HK-2 (cell line): ENCODE data around the gene ZNF316.
A peak's percentile ranks its signal among the peaks of the same experiment; 100 is the strongest.

Source experiments
- DNase-seq: peaks from one replicate; pipeline ENCODE4 v3.0.0-alpha.2; 2018; ENCODE audit not compliant: unreplicated experiment

The ZNF316 gene

DNA sequence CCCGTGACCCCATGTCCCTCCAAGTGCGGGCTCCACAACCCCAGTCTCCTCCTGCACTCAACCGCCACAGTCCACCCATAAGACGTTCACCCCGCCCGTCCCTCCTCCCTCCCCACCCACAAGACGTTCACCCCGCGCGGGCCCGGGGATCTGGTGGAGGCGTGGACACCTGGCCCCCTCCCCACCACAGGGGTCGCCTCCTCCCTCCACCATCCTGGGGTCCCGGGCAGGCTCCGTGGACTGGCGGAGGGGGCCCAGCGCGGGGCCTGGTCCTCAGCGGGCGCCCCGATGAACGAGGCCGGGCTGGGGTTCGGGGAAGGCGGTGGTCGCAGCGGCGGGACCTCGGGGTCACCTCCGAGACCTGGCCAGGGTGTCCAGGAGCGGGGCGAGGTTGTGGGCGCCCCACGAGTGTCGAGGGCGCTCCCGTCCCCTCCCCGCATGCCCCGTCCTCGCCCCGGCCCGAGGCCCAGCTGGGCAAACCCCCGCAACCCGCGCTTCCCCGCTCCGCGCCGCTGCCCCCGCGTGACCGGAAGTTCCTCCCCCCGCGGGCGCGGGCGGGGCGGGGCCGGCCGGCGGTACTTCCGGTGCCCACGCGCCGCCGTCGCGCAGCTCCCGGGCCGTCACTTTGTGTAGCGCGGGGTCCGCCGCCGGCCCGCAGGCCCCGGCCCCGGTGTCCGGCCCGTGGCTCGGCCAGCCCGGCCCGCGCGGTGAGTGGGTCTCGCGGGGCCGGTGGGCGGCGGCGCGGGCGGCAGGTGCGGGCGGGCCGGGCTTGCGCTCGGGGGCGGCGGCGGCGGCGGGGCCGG, at the start of gene ZNF316:
TSS of gene ZNF316 (plus strand) at position 578 of the 803 bp plus-strand sequence. CDS start 5,092 bp downstream, outside the sequence.
- peak; percentile 56 for DNase-seq

DNA sequence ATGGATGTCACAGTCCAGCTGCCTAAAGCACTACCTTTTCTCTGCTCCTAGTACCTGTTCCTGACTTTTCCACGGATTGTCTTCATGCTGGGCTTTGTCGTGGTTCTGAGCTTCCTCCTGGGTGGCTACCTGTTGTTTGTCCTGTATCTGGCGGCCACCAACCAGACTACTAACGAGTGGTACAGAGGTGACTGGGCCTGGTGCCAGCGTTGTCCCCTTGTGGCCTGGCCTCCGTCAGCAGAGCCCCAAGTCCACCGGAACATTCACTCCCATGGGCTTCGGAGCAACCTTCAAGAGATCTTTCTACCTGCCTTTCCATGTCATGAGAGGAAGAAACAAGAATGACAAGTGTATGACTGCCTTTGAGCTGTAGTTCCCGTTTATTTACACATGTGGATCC, 48.6 kb upstream of the ZNF316 start:
- no peak for DNase-seq

DNA sequence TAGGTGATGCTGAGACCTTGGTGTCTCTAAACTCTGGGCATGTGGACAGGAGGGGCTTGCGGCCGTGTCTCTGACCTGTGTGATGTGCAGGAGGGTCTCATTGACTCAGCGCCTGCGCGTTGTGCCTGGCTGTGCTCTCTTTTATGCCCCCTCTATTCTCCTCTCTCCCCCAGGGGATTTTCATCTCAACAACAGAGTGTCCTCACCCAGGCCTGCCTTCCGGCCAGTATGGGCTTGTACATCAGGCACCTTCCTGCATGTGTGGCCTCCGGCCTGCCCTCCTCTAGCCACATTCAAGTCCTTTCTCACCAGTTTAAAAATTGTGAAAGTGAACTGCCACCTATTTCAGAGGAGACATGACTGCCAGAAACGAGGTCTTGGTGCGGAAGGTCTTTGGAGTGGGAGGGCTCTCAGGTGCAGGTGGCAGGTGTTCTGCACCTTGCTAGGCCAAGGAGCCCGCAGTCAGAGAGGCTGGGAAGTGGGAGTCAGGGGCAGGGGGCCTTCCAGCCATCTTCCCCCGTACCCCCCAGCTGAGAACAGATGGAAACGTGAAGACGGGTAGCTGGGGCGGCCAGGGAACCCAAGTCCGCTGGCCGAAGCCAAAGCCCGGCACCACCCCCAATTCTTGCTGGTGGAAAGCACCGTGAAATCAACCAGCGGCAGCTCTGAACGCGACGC, 47.8 kb upstream of the ZNF316 start:
- DNase-seq = no peak

DNA sequence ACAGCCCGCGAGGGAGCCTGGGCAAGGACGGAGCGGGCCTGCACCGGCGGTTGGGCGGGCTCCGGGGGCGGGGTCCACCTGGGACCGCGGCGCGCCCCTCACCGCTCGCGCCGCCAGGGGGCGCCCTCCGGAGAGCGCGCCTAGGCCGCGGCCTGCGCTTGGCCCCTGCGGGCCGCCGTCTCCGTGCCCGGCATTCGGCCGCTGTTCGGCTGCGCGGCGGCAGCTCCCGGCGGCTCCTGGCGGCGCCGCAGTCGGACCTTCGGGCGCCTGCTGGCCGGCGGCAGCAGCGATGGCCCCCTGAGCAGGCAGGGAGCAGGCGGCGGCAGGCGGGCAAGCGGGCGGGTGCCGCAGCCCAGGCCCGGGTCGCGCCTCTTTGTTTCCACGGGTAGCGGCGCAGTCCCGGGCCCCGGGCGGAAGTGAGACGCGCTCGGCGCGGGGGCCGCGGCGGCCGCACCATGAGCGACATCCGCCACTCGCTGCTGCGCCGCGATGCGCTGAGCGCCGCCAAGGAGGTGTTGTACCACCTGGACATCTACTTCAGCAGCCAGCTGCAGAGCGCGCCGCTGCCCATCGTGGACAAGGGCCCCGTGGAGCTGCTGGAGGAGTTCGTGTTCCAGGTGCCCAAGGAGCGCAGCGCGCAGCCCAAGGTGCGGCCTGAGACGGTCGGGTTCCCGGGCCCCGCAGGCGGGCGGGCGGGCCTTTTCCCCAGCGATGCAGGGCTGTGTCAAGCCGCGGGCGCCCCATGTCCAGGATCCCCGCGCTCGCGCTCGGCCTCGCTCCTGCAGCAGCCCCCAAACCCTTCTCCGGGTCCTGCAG, 47.1 kb upstream of the ZNF316 start, which contains the start of gene INTS15:
TSS of gene INTS15 (plus strand) at position 193 of the 816 bp plus-strand sequence. CDS start at position 456, 263 bp downstream.
- DNase-seq = peak; percentile 81

DNA sequence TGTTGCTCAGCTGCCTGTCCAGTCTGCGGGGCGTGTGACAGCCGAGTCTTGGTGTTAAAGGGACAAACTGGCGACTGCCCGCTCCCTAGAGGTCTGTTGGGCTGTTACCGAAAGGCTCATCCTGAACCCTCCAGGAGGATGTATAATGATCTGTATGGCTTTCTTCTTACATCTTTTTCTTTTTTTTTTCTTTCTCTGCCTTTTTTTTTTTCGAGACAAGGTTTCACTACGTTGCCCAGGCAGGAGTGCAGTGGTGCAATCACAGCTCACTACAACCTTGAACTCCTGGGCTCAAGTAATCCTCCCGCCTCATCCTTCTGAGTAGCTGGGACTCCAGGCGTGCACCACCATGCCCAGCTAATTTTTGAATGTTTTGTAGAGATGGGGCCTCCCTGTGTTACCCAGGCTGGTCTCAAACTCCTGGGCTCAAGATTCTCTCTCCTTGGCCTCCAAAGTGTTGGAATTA, 46.4 kb upstream of the ZNF316 start:
- DNase-seq = no peak

DNA sequence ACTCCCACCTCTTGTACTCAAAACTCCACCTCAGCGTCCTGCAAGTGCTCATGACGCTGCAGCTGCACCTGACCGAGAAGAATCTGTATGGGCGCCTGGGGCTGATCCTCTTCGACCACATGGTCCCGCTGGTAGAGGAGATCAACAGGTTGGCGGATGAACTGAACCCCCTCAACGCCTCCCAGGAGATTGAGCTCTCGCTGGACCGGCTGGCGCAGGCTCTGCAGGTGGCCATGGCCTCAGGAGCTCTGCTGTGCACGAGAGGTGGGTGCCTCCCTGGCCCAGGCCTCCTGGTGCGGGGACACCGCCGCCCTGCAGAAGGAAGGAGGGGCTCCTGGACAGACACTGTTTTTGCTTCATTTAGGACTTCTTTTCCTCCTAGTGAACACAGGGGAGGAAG, 37.0 kb upstream of the ZNF316 start:
- no peak for DNase-seq

DNA sequence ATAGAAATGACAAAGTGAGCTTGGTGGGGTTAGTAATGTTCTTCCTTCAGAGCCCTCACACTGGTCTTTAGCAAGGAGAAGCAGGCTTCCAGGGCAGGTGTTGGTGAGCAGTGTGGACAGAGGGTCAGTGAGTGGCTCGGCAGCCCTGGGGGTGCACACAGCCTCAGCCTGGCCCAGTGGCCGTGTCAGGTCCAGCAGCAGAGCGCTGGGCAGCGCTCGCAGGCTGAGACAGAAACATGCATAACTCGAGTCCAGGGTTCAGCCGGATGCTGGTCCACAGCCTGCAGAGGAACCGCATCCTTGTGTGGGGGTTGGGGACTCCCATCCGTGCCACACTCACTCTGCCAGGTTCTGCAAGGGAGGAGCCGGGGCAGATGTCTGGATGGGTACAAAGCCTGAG, 32.7 kb upstream of the ZNF316 start:
- no peak for DNase-seq

DNA sequence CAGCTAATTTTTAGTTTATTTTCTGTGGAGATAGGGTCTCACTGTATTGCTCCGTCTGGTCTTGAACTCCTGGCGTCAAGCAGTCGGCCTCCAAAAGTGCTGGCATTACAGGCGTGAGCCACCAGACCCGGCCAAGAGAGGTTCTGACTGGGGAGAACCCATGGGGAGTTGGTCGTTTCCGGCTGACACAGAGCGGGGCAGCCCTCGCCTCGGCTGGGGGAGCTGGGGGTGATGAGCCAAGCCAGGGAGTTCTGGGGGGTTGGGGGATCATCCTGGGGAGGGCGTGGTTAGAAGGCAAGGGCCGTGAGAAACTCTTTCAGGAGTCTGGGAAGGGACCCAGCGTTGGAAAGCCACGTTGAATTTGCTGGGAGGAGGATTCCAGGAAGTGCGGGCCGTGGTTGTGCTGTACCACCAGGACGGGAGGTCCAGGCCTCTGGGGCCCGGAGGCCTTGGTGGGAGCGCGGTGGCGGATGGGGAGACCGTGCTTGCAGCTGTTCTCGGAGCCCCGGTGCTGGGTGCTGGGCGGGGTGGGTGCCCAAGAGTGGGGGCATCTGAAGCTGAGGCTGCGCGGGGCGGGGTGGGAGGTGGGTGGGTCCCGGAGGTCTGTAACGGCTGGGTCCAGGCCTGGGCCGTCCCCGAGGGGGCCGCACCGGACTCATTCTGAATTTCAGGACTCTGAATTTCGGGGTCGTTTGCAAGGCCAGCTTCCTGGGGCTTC, 30.1 kb upstream of the ZNF316 start:
- DNase-seq = no peak

DNA sequence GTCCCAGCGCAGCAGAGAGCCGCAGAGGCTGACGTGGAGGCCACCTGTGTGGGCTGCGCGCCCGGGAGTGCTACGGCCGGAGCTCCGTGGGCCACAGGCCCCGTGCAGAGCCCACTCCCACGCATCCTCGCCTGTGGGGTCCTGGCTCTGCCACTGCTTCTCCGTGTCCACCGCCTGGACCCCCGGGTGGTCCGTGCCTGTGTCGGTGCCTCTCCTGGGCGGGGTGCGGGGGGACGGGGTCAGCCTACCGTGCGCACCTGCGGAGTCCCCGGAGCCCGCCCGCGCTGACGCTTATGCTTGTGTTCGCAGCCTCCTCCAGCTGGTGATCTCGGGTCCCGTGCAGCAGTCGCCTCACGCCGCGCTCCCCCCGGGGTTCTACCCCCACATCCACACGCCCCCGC, 29.5 kb upstream of the ZNF316 start:
- no peak for DNase-seq

DNA sequence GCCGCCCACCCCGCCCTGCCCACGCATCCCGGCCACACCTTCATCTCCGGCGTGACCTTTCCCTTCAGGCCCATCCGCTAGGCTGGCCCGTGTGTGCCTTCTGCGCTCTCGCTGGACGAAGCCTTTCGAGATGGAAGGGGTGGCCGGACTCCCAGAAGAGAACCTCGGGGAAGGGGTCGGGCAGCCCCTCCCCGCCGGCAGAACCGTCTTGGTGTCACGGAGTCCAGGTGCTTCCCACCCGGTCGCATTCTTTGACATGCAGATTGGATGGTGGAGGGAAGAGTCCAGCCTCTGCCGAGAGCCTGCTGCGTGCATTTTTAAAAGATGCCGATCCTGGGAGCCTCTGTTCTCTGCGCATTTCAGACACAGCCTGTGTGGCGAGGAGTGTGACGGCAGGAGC, 29.0 kb upstream of the ZNF316 start:
- no peak for DNase-seq

DNA sequence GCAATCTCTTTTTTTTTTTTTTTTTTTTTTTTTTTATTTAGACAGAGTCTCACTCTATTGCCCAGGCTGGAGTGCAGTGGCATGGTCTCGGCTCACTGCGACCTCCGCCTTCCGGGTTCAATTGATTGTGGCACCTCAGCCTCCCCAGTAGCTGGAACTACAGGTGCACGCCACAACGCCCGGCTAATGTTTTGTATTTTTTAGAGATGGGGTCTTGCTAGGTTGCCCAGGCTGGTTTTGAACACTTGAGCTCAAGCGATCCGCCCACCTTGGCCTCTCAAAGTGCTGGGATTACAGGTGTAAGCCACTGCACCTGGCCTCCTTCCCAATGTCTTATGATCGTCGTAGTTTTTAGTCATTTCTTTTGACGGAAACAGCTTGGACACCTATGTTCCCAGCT, 28.3 kb upstream of the ZNF316 start:
- no peak for DNase-seq

DNA sequence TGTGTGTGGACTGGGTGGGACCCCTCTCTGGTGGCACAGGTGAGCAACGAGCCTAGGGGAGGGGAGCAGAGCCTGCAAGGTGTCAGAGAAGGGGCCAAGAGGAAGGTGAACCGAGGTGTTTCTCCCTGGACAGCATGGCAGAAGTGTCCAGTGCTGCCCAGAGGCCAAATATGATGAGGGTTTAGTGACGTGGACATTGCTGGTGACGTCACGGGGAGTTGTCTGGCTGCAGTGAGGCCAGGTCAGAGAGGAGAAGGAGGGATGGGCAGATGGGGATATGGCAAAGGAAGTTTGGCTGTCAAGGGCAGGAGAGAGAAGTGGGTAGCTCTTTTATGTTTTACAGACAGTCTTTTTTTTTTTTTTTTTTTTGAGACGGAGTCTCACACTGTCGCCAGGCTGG, 24.3 kb upstream of the ZNF316 start:
- DNase-seq = no peak

DNA sequence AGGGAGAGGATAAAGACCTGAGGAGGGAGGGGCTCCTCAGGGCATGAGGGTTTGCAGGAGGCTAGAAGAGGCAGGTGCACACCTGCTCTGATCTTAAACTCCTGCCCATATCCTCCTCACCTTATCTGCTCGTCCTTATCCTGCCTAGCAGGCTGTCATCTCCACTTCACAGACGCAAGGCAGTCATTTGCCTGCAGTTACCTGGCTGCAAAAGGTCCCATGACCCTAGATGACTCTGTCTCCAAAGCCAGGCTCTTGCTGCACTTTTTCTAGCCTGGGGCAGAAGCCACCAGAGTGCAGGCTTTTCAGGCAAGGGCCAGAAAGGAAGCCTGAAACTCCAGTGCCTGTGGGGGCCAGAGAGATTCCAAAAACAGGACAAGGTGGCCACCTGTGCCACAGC, 23.4 kb upstream of the ZNF316 start:
- no peak for DNase-seq

DNA sequence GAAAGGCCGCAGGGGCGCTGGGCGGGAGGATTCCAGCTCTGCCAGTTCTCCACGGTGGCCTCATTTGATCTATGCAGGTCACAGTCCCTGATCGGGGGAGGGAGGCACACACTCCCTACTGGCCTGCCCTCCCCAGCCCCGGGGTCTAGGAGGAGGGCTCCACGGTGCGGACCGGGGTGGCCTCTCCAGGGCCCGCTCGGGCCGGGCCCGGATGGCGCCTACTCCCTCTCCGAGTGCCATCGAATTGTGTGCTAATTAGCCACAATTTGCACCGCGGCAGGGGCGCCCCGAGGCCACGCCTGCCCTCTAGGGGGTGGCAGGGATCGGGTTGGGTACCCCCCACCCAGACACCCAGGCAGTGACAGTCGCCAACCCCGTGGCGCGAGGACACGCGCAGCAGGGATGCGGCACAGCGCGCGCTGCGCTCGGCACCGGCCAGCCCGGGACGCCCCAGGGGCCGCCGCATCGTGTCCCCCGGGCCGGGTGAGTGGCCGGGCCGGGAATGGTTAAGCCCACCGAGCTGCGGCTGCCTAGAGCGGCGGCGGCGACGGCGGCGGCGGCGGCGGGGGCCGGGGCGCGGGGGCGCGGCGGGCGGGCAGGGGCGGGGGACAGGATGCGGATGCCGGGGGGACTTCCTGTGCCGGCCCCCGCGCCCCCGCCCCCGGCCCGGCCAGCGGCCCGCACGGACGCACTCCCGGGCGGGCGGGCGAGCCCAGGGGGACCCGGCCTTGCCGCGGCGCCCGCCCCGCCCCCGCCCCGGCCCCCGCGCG, 22.0 kb upstream of the ZNF316 start, which contains the start of gene ZNF853:
TSS of gene ZNF853 (plus strand) at position 658 of the 770 bp plus-strand sequence. CDS start 565 bp downstream, outside the sequence.
- no peak for DNase-seq

DNA sequence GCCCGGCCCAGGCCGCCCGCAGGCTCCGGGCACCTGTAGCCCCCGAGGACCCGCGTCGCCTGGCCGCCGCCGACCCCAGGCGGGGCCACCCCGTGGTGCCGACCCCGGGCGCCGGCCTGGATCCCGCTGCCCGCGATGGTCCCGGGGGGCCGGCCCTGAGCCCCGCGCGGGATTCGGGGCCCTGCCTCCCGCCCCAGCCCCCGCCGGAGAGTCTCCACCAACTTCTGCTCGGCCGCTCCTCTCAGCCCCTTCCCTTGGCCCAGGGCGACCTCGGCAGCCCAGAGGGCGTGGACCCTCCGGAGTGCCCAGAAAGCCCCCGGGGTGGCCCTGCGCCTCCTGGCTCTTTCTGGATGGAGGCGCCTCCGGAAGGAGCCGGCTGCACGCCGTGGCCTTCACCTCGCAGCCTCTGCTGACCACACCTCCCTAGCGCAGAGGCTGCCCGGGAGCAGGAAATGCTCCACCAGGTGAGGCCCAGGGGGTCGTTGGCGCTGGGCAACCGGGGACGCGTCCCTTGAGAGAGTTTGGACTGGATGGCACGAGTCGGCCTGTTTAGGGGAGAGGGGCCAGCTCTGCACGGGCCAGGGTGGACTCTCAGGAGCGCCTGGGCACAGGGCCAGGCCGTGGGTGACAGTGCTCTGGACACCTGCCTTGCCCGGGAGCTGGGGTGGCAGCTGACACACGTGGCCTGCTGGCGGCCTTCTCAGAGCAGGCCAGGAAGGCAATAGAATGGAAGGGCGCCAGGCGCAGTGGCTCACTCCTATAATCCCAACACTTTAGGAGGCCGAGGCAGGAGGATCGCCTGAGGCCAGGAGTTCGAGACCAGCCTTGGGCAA, 21.2 kb upstream of the ZNF316 start:
- DNase-seq = peak; percentile 32

DNA sequence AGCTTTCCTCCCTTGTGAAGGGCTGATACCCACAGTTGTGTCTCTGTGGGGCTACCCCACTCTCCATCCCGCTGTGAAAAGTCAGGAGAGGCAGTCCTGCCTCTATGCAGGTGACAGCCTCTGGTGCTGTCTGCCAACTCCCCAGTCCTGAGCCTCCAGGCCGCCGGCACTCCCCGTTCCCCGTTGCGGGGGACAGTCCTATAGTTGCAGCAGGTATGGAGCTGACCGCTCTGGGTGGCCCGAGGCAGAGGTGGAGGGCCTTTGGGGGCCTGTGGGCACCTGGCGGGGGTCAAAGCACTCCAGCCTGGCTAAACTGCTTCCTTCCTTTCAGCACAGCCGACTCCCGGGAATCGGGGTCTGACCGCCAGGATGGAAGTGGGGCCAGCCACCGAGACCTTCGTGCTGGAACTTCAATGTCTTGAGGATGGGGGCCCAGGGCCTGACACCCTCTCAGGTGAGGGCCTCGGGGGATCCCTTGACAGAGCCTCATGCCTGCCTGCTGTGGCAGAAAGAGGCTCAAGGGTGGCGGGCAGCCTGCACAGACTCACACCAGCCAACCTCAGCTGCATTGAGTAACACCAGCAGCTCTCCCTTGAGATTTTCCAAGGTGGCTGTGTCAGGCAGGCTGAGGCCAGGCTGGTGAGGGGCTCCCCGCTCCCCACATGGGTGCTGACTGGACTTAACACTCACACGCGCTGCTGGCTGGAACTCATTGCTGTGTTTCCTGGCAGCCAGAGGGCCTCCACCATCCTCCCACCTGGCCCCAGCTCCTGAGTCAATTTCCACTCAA, 20.1 kb upstream of the ZNF316 start:
- no peak for DNase-seq

DNA sequence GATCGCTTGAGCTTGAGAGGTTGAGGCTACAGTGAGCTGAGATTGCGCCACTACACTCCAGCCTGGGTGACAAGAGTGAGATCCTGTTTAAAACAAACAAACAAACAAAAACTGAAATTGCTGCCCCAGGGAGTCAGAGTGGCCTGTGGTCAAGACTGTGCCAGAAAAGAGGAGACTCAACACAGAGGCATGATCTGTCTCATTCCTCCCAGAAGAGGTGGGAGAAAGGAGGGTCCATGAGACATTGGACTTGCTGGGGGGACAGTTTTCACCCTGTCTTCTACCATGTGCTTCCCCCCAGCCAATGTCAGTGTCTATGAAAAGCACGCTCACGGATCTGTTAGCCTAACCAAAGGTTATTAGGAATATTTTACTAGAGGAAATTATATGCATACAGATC, 18.5 kb upstream of the ZNF316 start:
- DNase-seq = no peak

DNA sequence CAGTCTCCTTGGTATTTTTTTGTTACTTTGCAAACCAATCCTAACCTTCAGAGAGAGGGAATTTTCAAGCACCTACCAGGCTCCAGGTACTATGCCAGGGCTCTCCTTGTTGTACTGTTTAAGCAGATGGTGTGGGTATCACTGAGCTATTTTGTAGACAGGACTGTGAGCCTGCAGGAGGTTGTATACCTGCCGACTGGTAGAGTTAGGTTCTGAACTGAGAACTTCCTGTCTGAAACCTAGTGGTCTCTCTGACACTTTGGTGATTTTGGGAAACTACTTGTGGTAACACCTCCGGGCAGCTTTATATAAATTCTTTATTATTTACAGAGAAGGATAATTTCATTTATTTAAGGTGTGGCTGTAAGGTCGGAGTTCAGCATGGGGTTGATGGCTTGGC, 17.2 kb upstream of the ZNF316 start:
- DNase-seq = no peak
